B cell (primary cell): ENCODE measurements around the gene CD8A. TPM values are rescaled to one million over a fixed set of nuclear protein-coding genes. Genes with fewer than 3 reads are reported as not detected.

ENCODE experiments used
- ATAC-seq: fragments of 200-7000 bp; cut with Tn5 transposase; one replicate; pipeline ENCODE4 v1.10.0; 2021; ENCODE audit warnings: low read depth, mild to moderate bottlenecking, moderate number of reproducible peaks, moderate library complexity
- CTCF ChIA-PET: fragments of 350-600 bp; sonication (Branson Sonifier 250); formaldehyde crosslinking; loops from one replicate; lab custom pipeline; 2021; ENCODE audit warnings: antibody characterized with exemption, inconsistent platforms; lab: Charles Lee
- POLR2A ChIA-PET: fragments of 350-600 bp; sonication (Branson Sonifier 250); formaldehyde crosslinking; loops from one replicate; lab custom pipeline; 2021; ENCODE audit warnings: antibody characterized with exemption; lab: Charles Lee
- DNase-seq: peaks from one replicate; pipeline ENCODE4 v3.0.0; 2013
- H2AFZ ChIP-seq: 2 replicates; pipeline ENCODE4 v1.6.1; 2012; ENCODE audit warnings: mild to moderate bottlenecking, low read depth, low read length; ENCODE audit not compliant: insufficient read depth, poor library complexity, severe bottlenecking
- H3K27ac ChIP-seq, 2 donors: 1 replicate in 1 of 2; 2 replicates in 1 of 2; pipeline ENCODE4 v1.5.1; 2012 to 2013; ENCODE audit warnings: low read length in 2 of 2, mild to moderate bottlenecking in 2 of 2, moderate library complexity in 1 of 2
- H3K27me3 ChIP-seq, 4 experiments: fragments of 200-600 bp in 1 of 4; sonication (generic) in 1 of 4; replicated peaks in 1 of 4; 1 replicate in 2 of 4; 2 replicates in 2 of 4; pipeline versions ENCODE4 v1.6.1 to v1.7.0; 2013 to 2016; ENCODE audit warnings: low read length in 3 of 4, mild to moderate bottlenecking in 2 of 4, mixed read lengths in 1 of 4, moderate library complexity in 1 of 4; ENCODE audit not compliant: insufficient read depth in 4 of 4, control insufficient read depth in 3 of 4; ENCODE audit errors: control extremely low read depth in 1 of 4
- H3K36me3 ChIP-seq, 2 experiments: replicated peaks in 1 of 2; 1 replicate in 1 of 2; 2 replicates in 1 of 2; pipeline versions ENCODE4 v1.6.1 to v1.7.1; 2013; ENCODE audit warnings: low read length in 1 of 2; ENCODE audit not compliant: insufficient read depth in 2 of 2, control insufficient read depth in 1 of 2; ENCODE audit errors: control extremely low read depth in 1 of 2, extremely low read depth in 1 of 2
- H3K4me1 ChIP-seq, 2 donors: fragments of 200-600 bp in 1 of 2; sonication (generic) in 1 of 2; 1 replicate in 1 of 2; 2 replicates in 1 of 2; pipeline versions ENCODE4 v1.5.1 to v1.6.1; 2013 to 2017; ENCODE audit warnings: low read length in 2 of 2; ENCODE audit not compliant: control insufficient read depth in 2 of 2, insufficient read depth in 2 of 2
- H3K4me2 ChIP-seq: replicated peaks from 2 replicates; pipeline ENCODE3; 2012; ENCODE audit warnings: mild to moderate bottlenecking, low read depth, low read length; ENCODE audit not compliant: poor library complexity, severe bottlenecking
- H3K4me3 ChIP-seq, 5 experiments: fragments of 200-600 bp in 1 of 5; sonication (generic) in 1 of 5; 1 replicate in 3 of 5; 2 replicates in 2 of 5; pipeline versions ENCODE4 v1.5.1 to v1.7.0; 2011 to 2016; ENCODE audit warnings: low read length in 4 of 5, mild to moderate bottlenecking in 4 of 5, low read depth in 2 of 5, control low read depth in 1 of 5, moderate library complexity in 1 of 5; ENCODE audit not compliant: insufficient read depth in 1 of 5; ENCODE audit errors: control extremely low read depth in 1 of 5, extremely low read depth in 1 of 5
- H3K79me2 ChIP-seq: fragments of 200-600 bp; sonication (generic); one replicate; pipeline ENCODE4 v1.6.0; 2016; ENCODE audit warnings: low read length; ENCODE audit not compliant: control insufficient read depth, insufficient read depth
- H3K9ac ChIP-seq: fragments of 200-600 bp; sonication (generic); 2 replicates; pipeline ENCODE4 v1.6.1; 2017; ENCODE audit warnings: mild to moderate bottlenecking, low read length, moderate library complexity
- H3K9me3 ChIP-seq, 3 donors: one replicate each; pipeline versions ENCODE4 v1.6.1 to v1.7.1; 2013; ENCODE audit warnings: low read length in 2 of 3; ENCODE audit not compliant: control insufficient read depth in 2 of 3, insufficient read depth in 1 of 3; ENCODE audit errors: control extremely low read depth in 1 of 3
- H4K20me1 ChIP-seq: 2 replicates; pipeline ENCODE4 v1.6.0; 2012; ENCODE audit warnings: mild to moderate bottlenecking, low read length; ENCODE audit not compliant: insufficient read depth, control insufficient read depth, poor library complexity, severe bottlenecking
- H3K27ac Mint-ChIP-seq: one replicate; pipeline ENCODE4 v1.8.0; 2021; ENCODE audit warnings: mixed read lengths
- H3K27me3 Mint-ChIP-seq: one replicate; pipeline ENCODE4 v1.8.0; 2021; ENCODE audit warnings: mixed read lengths
- H3K4me1 Mint-ChIP-seq: one replicate; pipeline ENCODE4 v1.8.0; 2021; ENCODE audit warnings: mixed read lengths
- H3K4me3 Mint-ChIP-seq: one replicate; pipeline ENCODE4 v1.8.0; 2021; ENCODE audit warnings: mixed read lengths
- H3K9me3 Mint-ChIP-seq: one replicate; pipeline ENCODE4 v1.8.0; 2022; ENCODE audit warnings: mixed read lengths; ENCODE audit not compliant: insufficient read depth
- EZH2 ChIP-seq: IDR thresholded peaks from 2 replicates; pipeline ENCODE4 v1.6.1; 2012; ENCODE audit warnings: borderline replicate concordance, low read depth, mild to moderate bottlenecking, moderate library complexity, low read length; ENCODE audit not compliant: insufficient read depth, poor library complexity, severe bottlenecking
- WGBS: methylation state at CpG from one replicate; pipeline ENCODE4 v1.1.5; 2013; ENCODE audit warnings: missing lambda C conversion rate; ENCODE audit not compliant: insufficient coverage; 5-methylcytosine and 5-hydroxymethylcytosine counted together
- intact Hi-C: fragments of 100-400 bp; cut with micrococcal nuclease; formaldehyde crosslinking; loops from one replicate; pipeline ENCODE4 v1.10.0; 2022
- polyA plus RNA-seq: library from polyadenylated mRNA; depleted of rRNA; stranded (reverse); fragments of >200 nt; gene quantifications from 2 replicates; pipeline ENCODE4 v1.2.3, GENCODE V29; 2012
- total RNA-seq, 2 donors: library from RNA; stranded (reverse); fragments of 120-200 nt in 1 of 2; gene quantifications; 1 replicate in 1 of 2; 2 replicates in 1 of 2; pipeline versions ENCODE4 v1.2.3 to v1.2.4, GENCODE V29; 2013 to 2022
- TF ChIP-seq, protein P1 (sequence below): fragments of 200-600 bp; IDR thresholded peaks from one replicate; pipeline ENCODE4 v1.8.0; 2022; ENCODE audit warnings: antibody characterized with exemption, mild to moderate bottlenecking

CD8A gene
- total and polyA plus RNA-seq, 2 donors (not counting 1 experiment from before 2014, with no cell fraction given): 0.49 to 0.76 TPM

GRCh38 chr2:86806059-86806857 lies 15.5 kb upstream of the CD8A start:
- no peak overlapping the region for H3K4me3 ChIP-seq
- H3K4me2 ChIP-seq: no peak overlapping the region
- no peaks in the 10 kb centered on the region for H4K20me1 ChIP-seq
- H3K9me3 Mint-ChIP-seq: no peaks in the 10 kb centered on the region
- no peak overlapping the region for H3K9ac ChIP-seq
- 86% methylated on average over 10 of the region's 21 CpGs for whole genome bisulfite sequencing
- CTCF ChIA-PET: interaction anchor here (0.6 to 1.6 kb wide), 2 partner anchors 26 to 344 kb away, joined by 3 to 5 read pairs; no protein-coding TSS in a partner anchor
- no peak for ATAC-seq
- TF ChIP-seq, protein P1, sequence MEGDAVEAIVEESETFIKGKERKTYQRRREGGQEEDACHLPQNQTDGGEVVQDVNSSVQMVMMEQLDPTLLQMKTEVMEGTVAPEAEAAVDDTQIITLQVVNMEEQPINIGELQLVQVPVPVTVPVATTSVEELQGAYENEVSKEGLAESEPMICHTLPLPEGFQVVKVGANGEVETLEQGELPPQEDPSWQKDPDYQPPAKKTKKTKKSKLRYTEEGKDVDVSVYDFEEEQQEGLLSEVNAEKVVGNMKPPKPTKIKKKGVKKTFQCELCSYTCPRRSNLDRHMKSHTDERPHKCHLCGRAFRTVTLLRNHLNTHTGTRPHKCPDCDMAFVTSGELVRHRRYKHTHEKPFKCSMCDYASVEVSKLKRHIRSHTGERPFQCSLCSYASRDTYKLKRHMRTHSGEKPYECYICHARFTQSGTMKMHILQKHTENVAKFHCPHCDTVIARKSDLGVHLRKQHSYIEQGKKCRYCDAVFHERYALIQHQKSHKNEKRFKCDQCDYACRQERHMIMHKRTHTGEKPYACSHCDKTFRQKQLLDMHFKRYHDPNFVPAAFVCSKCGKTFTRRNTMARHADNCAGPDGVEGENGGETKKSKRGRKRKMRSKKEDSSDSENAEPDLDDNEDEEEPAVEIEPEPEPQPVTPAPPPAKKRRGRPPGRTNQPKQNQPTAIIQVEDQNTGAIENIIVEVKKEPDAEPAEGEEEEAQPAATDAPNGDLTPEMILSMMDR: no peak
- no peak for TF ChIP-seq EZH2
- peaks cover 27 to 30% of the 10 kb centered on the region in 2 donors for H3K4me1 ChIP-seq
- peaks cover 23% of the 10 kb centered on the region for H3K4me1 Mint-ChIP-seq
- no peak overlapping the region for H3K27ac Mint-ChIP-seq
- peaks cover 0 to 6% (median 0%) of the 10 kb centered on the region in 3 donors for H3K9me3 ChIP-seq
- intact Hi-C loops: no loop called here
- H2AFZ ChIP-seq: no peak overlapping the region
- peaks cover 0 to 41% (median 21%) of the 10 kb centered on the region in 4 experiments for H3K27me3 ChIP-seq
- no peaks in the 10 kb centered on the region for H3K36me3 ChIP-seq
- no peak for DNase-seq
- peaks cover 36% of the 10 kb centered on the region for H3K27me3 Mint-ChIP-seq
- H3K4me3 Mint-ChIP-seq: peak overlapping the region; percentile 18
- no peaks in the 10 kb centered on the region for H3K79me2 ChIP-seq
- no peak overlapping the region for H3K27ac ChIP-seq
- POLR2A ChIA-PET: no interaction called here

- Histone ChIP-seq H3K27ac (no peak overlapping the region), H3K4me3 (no peak overlapping the region), H2AFZ (no peak overlapping the region), H3K4me2 (no peak overlapping the region), H3K27me3 (peaks cover 0 to 8% (median 3%) of the 10 kb centered on the region in 4 experiments), H3K79me2 (no peaks in the 10 kb centered on the region), H4K20me1 (no peaks in the 10 kb centered on the region), H3K36me3 (no peaks in the 10 kb centered on the region), H3K9me3 (peaks cover 7 to 20% (median 11%) of the 10 kb centered on the region in 3 donors), H3K9ac (no peak overlapping the region), H3K4me1 (no peaks in the 10 kb centered on the region)
- Mint-ChIP-seq H3K27ac (no peak overlapping the region), H3K4me1 (no peaks in the 10 kb centered on the region), H3K9me3 (peaks cover 8% of the 10 kb centered on the region), H3K27me3 (peaks cover 18% of the 10 kb centered on the region), H3K4me3 (no peak overlapping the region)
- POLR2A ChIA-PET: no interaction called here
- TF ChIP-seq EZH2: no peak
- TF ChIP-seq, protein P1: no peak
- ATAC-seq: no peak
- WGBS: 100% methylated on average over 1 of the region's 2 CpGs
- CTCF ChIA-PET: no interaction called here
- intact Hi-C loops: no loop called here
- DNase-seq: no peak
These were observed 10.3 kb upstream of the CD8A start for GRCh38 chr2:86800856-86801567.
